Urinary bladder (tissue), 4 donors: ENCODE results near the gene CNTN3. TPM values are rescaled to one million over a fixed set of nuclear protein-coding genes. Genes with fewer than 3 reads are reported as not detected.

Experiments used
- DNase-seq: peaks from one replicate; pipeline ENCODE4 v3.0.0-alpha.2; 2015; ENCODE audit errors: extremely low spot score
- H3K27ac ChIP-seq: one replicate; pipeline ENCODE4 v1.5.1; 2013; ENCODE audit warnings: low read depth, mild to moderate bottlenecking, moderate library complexity
- H3K36me3 ChIP-seq: one replicate; pipeline ENCODE4 v1.6.1; 2013; ENCODE audit warnings: mild to moderate bottlenecking, moderate library complexity; ENCODE audit not compliant: insufficient read depth
- H3K4me1 ChIP-seq: one replicate; pipeline ENCODE4 v1.6.1; 2013; ENCODE audit warnings: mild to moderate bottlenecking, moderate library complexity; ENCODE audit not compliant: insufficient read depth
- H3K4me3 ChIP-seq: one replicate; pipeline ENCODE4 v1.5.1; 2013; ENCODE audit warnings: low read depth, low read length
- WGBS: extraction: QIAGEN DNeasy Blood & Tissue Kit; methylation state at CpG from one replicate; pipeline ENCODE4 v1.1.7; 2013; 5-methylcytosine and 5-hydroxymethylcytosine counted together
- polyA plus RNA-seq: library from polyadenylated mRNA; stranded (reverse); fragments of 200-250 nt; gene quantifications from one replicate; pipeline ENCODE4 v1.2.3, GENCODE V29; 2013
- total RNA-seq: library from RNA; depleted of rRNA; stranded (reverse); fragments of >200 nt; gene quantifications from one replicate; pipeline ENCODE4 v1.2.3, GENCODE V29; 2014
- donor health status: healthy with polysubstance abuse.
- donor health status: healthy.

CNTN3 gene
- total and polyA plus RNA-seq, 2 donors: 10.2 to 27.1 TPM

GRCh38 chr3:74599564-74599963 lies 14.9 kb downstream of the CNTN3 start:
- Histone ChIP-seq H3K27ac (no peak overlapping the region), H3K36me3 (no peaks in the 10 kb centered on the region), H3K4me1 (no peaks in the 10 kb centered on the region), H3K4me3 (no peak overlapping the region)
- WGBS: 99% methylated on average over 2 of the region's 2 CpGs
- no peak for DNase-seq

GRCh38 chr3:74593152-74593551 lies 21.3 kb downstream of the CNTN3 start:
- Histone ChIP-seq H3K4me3 (no peak overlapping the region), H3K36me3 (no peaks in the 10 kb centered on the region), H3K27ac (no peak overlapping the region), H3K4me1 (no peaks in the 10 kb centered on the region)
- WGBS: 88% methylated on average over 3 of the region's 3 CpGs
- DNase-seq: no peak

- H3K36me3 ChIP-seq: no peaks in the 10 kb centered on the region
- peak overlapping the region; percentile 23 for H3K27ac ChIP-seq
- 50% methylated on average over 2 of the region's 2 CpGs for WGBS
- no peak overlapping the region for H3K4me3 ChIP-seq
- no peaks in the 10 kb centered on the region for H3K4me1 ChIP-seq
- no peak for DNase-seq
These were observed 22.1 kb downstream of the CNTN3 start for GRCh38 chr3:74592359-74592758.

GRCh38 chr3:74591946-74592345 lies 22.5 kb downstream of the CNTN3 start:
- no peak for DNase-seq
- Histone ChIP-seq H3K4me3 (no peak overlapping the region), H3K36me3 (no peaks in the 10 kb centered on the region), H3K27ac (peak overlapping the region; percentile 23), H3K4me1 (no peaks in the 10 kb centered on the region)

- Histone ChIP-seq H3K4me3 (no peak overlapping the region), H3K36me3 (no peaks in the 10 kb centered on the region), H3K27ac (no peak overlapping the region), H3K4me1 (no peaks in the 10 kb centered on the region)
- DNase-seq: no peak
- WGBS: 65% methylated on average over 2 of the region's 2 CpGs
These were observed 23.1 kb downstream of the CNTN3 start for GRCh38 chr3:74591342-74591741.

GRCh38 chr3:74590620-74591262 lies 23.7 kb downstream of the CNTN3 start:
- no peak overlapping the region for H3K4me3 ChIP-seq
- no peak overlapping the region for H3K27ac ChIP-seq
- H3K36me3 ChIP-seq: no peaks in the 10 kb centered on the region
- no peak for DNase-seq
- no peaks in the 10 kb centered on the region for H3K4me1 ChIP-seq
- 66% methylated on average over 4 of the region's 4 CpGs for WGBS

- no peak overlapping the region for H3K27ac ChIP-seq
- no peak overlapping the region for H3K4me3 ChIP-seq
- 93% methylated on average over 2 of the region's 2 CpGs for WGBS
- DNase-seq: no peak
- no peaks in the 10 kb centered on the region for H3K4me1 ChIP-seq
- H3K36me3 ChIP-seq: no peaks in the 10 kb centered on the region
These were observed 29.7 kb downstream of the CNTN3 start for GRCh38 chr3:74584782-74585181.

- Histone ChIP-seq H3K36me3 (no peaks in the 10 kb centered on the region), H3K27ac (no peak overlapping the region), H3K4me1 (no peaks in the 10 kb centered on the region), H3K4me3 (no peak overlapping the region)
- WGBS: 75% methylated on average over 5 of the region's 5 CpGs
- no peak for DNase-seq
These were observed 31.5 kb downstream of the CNTN3 start for GRCh38 chr3:74582982-74583381.

GRCh38 chr3:74575857-74576256 lies 38.6 kb downstream of the CNTN3 start:
- Histone ChIP-seq H3K4me3 (no peak overlapping the region), H3K4me1 (no peaks in the 10 kb centered on the region), H3K36me3 (no peaks in the 10 kb centered on the region), H3K27ac (no peak overlapping the region)
- WGBS: 81% methylated on average over 3 of the region's 3 CpGs
- no peak for DNase-seq

- no peak for DNase-seq
- WGBS: 92% methylated on average over 4 of the region's 4 CpGs
- Histone ChIP-seq H3K36me3 (no peaks in the 10 kb centered on the region), H3K27ac (no peak overlapping the region), H3K4me3 (no peak overlapping the region), H3K4me1 (no peaks in the 10 kb centered on the region)
These were observed 43.3 kb downstream of the CNTN3 start for GRCh38 chr3:74571118-74571517.
